Effector memory CD8-positive, alpha-beta T cell (primary cell): ENCODE results near the gene FGF18.

Experiments
- ATAC-seq: fragments of 150-1000 bp; cut with Tn5 transposase; replicated peaks from 2 replicates; pipeline ENCODE4 v1.10.0; 2021; ENCODE audit warnings: mild to moderate bottlenecking, moderate library complexity
- DNase-seq, 3 experiments: peaks; one replicate each; pipeline ENCODE4 v3.0.0; 2021
- H3K27ac Mint-ChIP-seq, 2 donors: one replicate each; pipeline ENCODE4 v1.8.0; 2022; ENCODE audit warnings: mild to moderate bottlenecking in 2 of 2, mixed read lengths in 2 of 2, moderate library complexity in 2 of 2
- H3K27me3 Mint-ChIP-seq, 2 donors: one replicate each; pipeline ENCODE4 v1.8.0; 2022; ENCODE audit warnings: mixed read lengths in 2 of 2
- H3K36me3 Mint-ChIP-seq: one replicate; pipeline ENCODE4 v1.8.0; 2022; ENCODE audit warnings: mild to moderate bottlenecking, moderate library complexity, mixed read lengths; ENCODE audit not compliant: insufficient read depth
- H3K4me1 Mint-ChIP-seq, 2 donors: one replicate each; pipeline ENCODE4 v1.8.0; 2022; ENCODE audit warnings: low read depth in 2 of 2, mixed read lengths in 2 of 2
- H3K4me3 Mint-ChIP-seq, 2 donors: one replicate each; pipeline ENCODE4 v1.8.0; 2022; ENCODE audit warnings: mild to moderate bottlenecking in 2 of 2, mixed read lengths in 2 of 2, moderate library complexity in 2 of 2
- H3K9me3 Mint-ChIP-seq, 2 donors: one replicate each; pipeline ENCODE4 v1.8.0; 2022; ENCODE audit warnings: mixed read lengths in 2 of 2

FGF18 gene

GRCh38 chr5:171462928-171463861 lies 43.7 kb downstream of the FGF18 start:
- Mint-ChIP-seq H3K36me3 (no peaks in the 10 kb centered on the region), H3K4me1 (no peaks in the 10 kb centered on the region), H3K27me3 (peaks cover 57 to 68% of the 10 kb centered on the region in 2 donors), H3K27ac (no peak overlapping the region), H3K9me3 (no peaks in the 10 kb centered on the region), H3K4me3 (no peak overlapping the region)
- DNase-seq (no peak), ATAC-seq (no peak)

- Mint-ChIP-seq H3K36me3 (no peaks in the 10 kb centered on the region), H3K27me3 (peaks cover 57 to 70% of the 10 kb centered on the region in 2 donors), H3K4me3 (no peak overlapping the region), H3K4me1 (no peaks in the 10 kb centered on the region), H3K27ac (no peak overlapping the region), H3K9me3 (no peaks in the 10 kb centered on the region)
- no peak for ATAC-seq
- DNase-seq = no peak
These were observed 44.4 kb downstream of the FGF18 start for GRCh38 chr5:171463862-171464229.

- peaks cover 50 to 74% of the 10 kb centered on the region in 2 donors for H3K27me3 Mint-ChIP-seq
- no peak overlapping the region for H3K27ac Mint-ChIP-seq
- H3K4me1 Mint-ChIP-seq = no peaks in the 10 kb centered on the region
- no peak overlapping the region for H3K4me3 Mint-ChIP-seq
- ATAC-seq (no peak), DNase-seq (no peak)
- no peaks in the 10 kb centered on the region for H3K9me3 Mint-ChIP-seq
- no peaks in the 10 kb centered on the region for H3K36me3 Mint-ChIP-seq
These were observed 45.4 kb downstream of the FGF18 start for GRCh38 chr5:171464829-171465228.

GRCh38 chr5:171467107-171467506 lies 47.7 kb downstream of the FGF18 start:
- Mint-ChIP-seq H3K36me3 (no peaks in the 10 kb centered on the region), H3K27ac (no peak overlapping the region), H3K4me3 (no peak overlapping the region), H3K4me1 (no peaks in the 10 kb centered on the region), H3K9me3 (no peaks in the 10 kb centered on the region), H3K27me3 (peaks cover 44 to 72% of the 10 kb centered on the region in 2 donors)
- DNase-seq (no peak), ATAC-seq (no peak)

- no peak for ATAC-seq
- Mint-ChIP-seq H3K4me1 (no peaks in the 10 kb centered on the region), H3K4me3 (no peak overlapping the region), H3K27me3 (peaks cover 25 to 50% of the 10 kb centered on the region in 2 donors), H3K36me3 (no peaks in the 10 kb centered on the region), H3K9me3 (no peaks in the 10 kb centered on the region), H3K27ac (no peak overlapping the region)
- no peak for DNase-seq
These were observed 49.9 kb downstream of the FGF18 start for GRCh38 chr5:171469326-171469725.

GRCh38 chr5:171470420-171470819 lies 51.0 kb downstream of the FGF18 start:
- DNase-seq = no peak
- no peaks in the 10 kb centered on the region for H3K36me3 Mint-ChIP-seq
- H3K4me3 Mint-ChIP-seq = no peak overlapping the region
- H3K9me3 Mint-ChIP-seq = no peaks in the 10 kb centered on the region
- no peak overlapping the region for H3K27ac Mint-ChIP-seq
- peaks cover 16 to 39% of the 10 kb centered on the region in 2 donors for H3K27me3 Mint-ChIP-seq
- H3K4me1 Mint-ChIP-seq = no peaks in the 10 kb centered on the region
- no peak for ATAC-seq

GRCh38 chr5:171474230-171474813 lies 54.9 kb downstream of the FGF18 start:
- no peak for ATAC-seq
- Mint-ChIP-seq H3K4me3 (no peak overlapping the region), H3K36me3 (no peaks in the 10 kb centered on the region), H3K27ac (no peak overlapping the region), H3K9me3 (no peaks in the 10 kb centered on the region), H3K27me3 (peaks cover 16 to 19% of the 10 kb centered on the region in 2 donors), H3K4me1 (no peaks in the 10 kb centered on the region)
- DNase-seq = no peak

- no peak for ATAC-seq
- Mint-ChIP-seq H3K27me3 (peaks cover 11 to 16% of the 10 kb centered on the region in 2 donors), H3K36me3 (no peaks in the 10 kb centered on the region), H3K27ac (no peak overlapping the region), H3K9me3 (no peaks in the 10 kb centered on the region), H3K4me1 (peaks cover 0 to 4% of the 10 kb centered on the region in 2 donors), H3K4me3 (no peak overlapping the region)
- DNase-seq = no peak
These were observed 56.1 kb downstream of the FGF18 start for GRCh38 chr5:171475596-171475995.

GRCh38 chr5:171476701-171477100 lies 57.3 kb downstream of the FGF18 start:
- peaks cover 0 to 4% of the 10 kb centered on the region in 2 donors for H3K4me1 Mint-ChIP-seq
- DNase-seq (no peak), ATAC-seq (no peak)
- no peak overlapping the region for H3K4me3 Mint-ChIP-seq
- no peaks in the 10 kb centered on the region for H3K9me3 Mint-ChIP-seq
- peaks cover 10 to 17% of the 10 kb centered on the region in 2 donors for H3K27me3 Mint-ChIP-seq
- no peak overlapping the region for H3K27ac Mint-ChIP-seq
- H3K36me3 Mint-ChIP-seq = no peaks in the 10 kb centered on the region

- Mint-ChIP-seq H3K27me3 (peaks cover 14 to 21% of the 10 kb centered on the region in 2 donors), H3K4me1 (peaks cover 0 to 4% of the 10 kb centered on the region in 2 donors), H3K36me3 (no peaks in the 10 kb centered on the region), H3K4me3 (no peak overlapping the region), H3K9me3 (no peaks in the 10 kb centered on the region), H3K27ac (no peak overlapping the region)
- DNase-seq = no peak
- no peak for ATAC-seq
These were observed 57.7 kb downstream of the FGF18 start for GRCh38 chr5:171477101-171477500.

GRCh38 chr5:171477666-171478065 lies 58.2 kb downstream of the FGF18 start:
- ATAC-seq = no peak
- Mint-ChIP-seq H3K4me1 (peaks cover 0 to 4% of the 10 kb centered on the region in 2 donors), H3K4me3 (no peak overlapping the region), H3K27ac (no peak overlapping the region), H3K27me3 (peaks cover 17 to 22% of the 10 kb centered on the region in 2 donors), H3K36me3 (no peaks in the 10 kb centered on the region), H3K9me3 (no peaks in the 10 kb centered on the region)
- no peak for DNase-seq

GRCh38 chr5:171478946-171479775 lies 59.7 kb downstream of the FGF18 start:
- ATAC-seq = no peak
- Mint-ChIP-seq H3K27ac (no peak overlapping the region), H3K27me3 (peaks cover 26 to 32% of the 10 kb centered on the region in 2 donors), H3K36me3 (no peaks in the 10 kb centered on the region), H3K9me3 (no peaks in the 10 kb centered on the region), H3K4me3 (no peak overlapping the region), H3K4me1 (peaks cover 0 to 4% of the 10 kb centered on the region in 2 donors)
- no peak for DNase-seq

GRCh38 chr5:171479776-171480125 lies 60.3 kb downstream of the FGF18 start:
- H3K4me1 Mint-ChIP-seq = peaks cover 4 to 5% of the 10 kb centered on the region in 2 donors
- H3K27ac Mint-ChIP-seq = no peak overlapping the region
- peaks cover 32 to 38% of the 10 kb centered on the region in 2 donors for H3K27me3 Mint-ChIP-seq
- ATAC-seq = no peak
- H3K9me3 Mint-ChIP-seq = no peaks in the 10 kb centered on the region
- DNase-seq = no peak
- H3K4me3 Mint-ChIP-seq = no peak overlapping the region
- H3K36me3 Mint-ChIP-seq = peaks cover 3% of the 10 kb centered on the region
